GM23338 (cell line): ENCODE data around the gene YBEY. TPM values are rescaled to one million over a fixed set of nuclear protein-coding genes. Genes with fewer than 3 reads are reported as not detected.

Source experiments
- ATAC-seq: fragments of 200-7000 bp; cut with Tn5 transposase; 3 replicates; pipeline ENCODE4 v1.9.1; 2020
- DNase-seq: peaks from one replicate; pipeline ENCODE4 v3.0.0-alpha.2; 2015; ENCODE audit warnings: low spot score
- H2AFZ ChIP-seq: fragments of 200-600 bp; sonication (generic); 2 replicates; pipeline ENCODE4 v1.8.0; 2016; ENCODE audit warnings: antibody characterized with exemption, mild to moderate bottlenecking, moderate library complexity
- H3F3A ChIP-seq: fragments of 200-600 bp; sonication (generic); replicated peaks from 2 replicates; pipeline ENCODE4 v1.8.0; 2017; ENCODE audit warnings: antibody characterized with exemption, mixed run types, low read depth
- H3K27ac ChIP-seq: fragments of 200-600 bp; sonication (generic); 2 replicates; pipeline ENCODE4 v1.6.1; 2016; ENCODE audit warnings: low read depth
- H3K27me3 ChIP-seq: fragments of 200-600 bp; sonication (generic); 2 replicates; pipeline ENCODE4 v1.8.0; 2016; ENCODE audit warnings: mild to moderate bottlenecking, mixed run types, moderate library complexity; ENCODE audit not compliant: insufficient read depth
- H3K36me3 ChIP-seq: fragments of 200-600 bp; sonication (generic); 2 replicates; pipeline ENCODE4 v1.8.0; 2016; ENCODE audit warnings: mild to moderate bottlenecking; ENCODE audit not compliant: insufficient read depth
- H3K4me1 ChIP-seq: fragments of 200-600 bp; sonication (generic); 2 replicates; pipeline ENCODE4 v1.8.0; 2016; ENCODE audit warnings: mild to moderate bottlenecking, moderate library complexity; ENCODE audit not compliant: insufficient read depth
- H3K4me2 ChIP-seq: fragments of 200-600 bp; sonication (generic); 2 replicates; pipeline ENCODE4 v1.7.1; 2017; ENCODE audit warnings: mixed run types
- H3K4me3 ChIP-seq: fragments of 200-600 bp; sonication (generic); 2 replicates; pipeline ENCODE4 v1.6.1; 2016; ENCODE audit warnings: mixed run types
- H3K79me2 ChIP-seq: fragments of 200-600 bp; sonication (generic); replicated peaks from 2 replicates; pipeline ENCODE4 v1.8.0; 2017; ENCODE audit warnings: mild to moderate bottlenecking; ENCODE audit not compliant: insufficient read depth
- H3K9me2 ChIP-seq: fragments of 200-600 bp; sonication (generic); 2 replicates; pipeline ENCODE4 v1.8.0; 2017; ENCODE audit not compliant: insufficient read depth
- H4K20me1 ChIP-seq: fragments of 200-600 bp; sonication (generic); replicated peaks from 2 replicates; pipeline ENCODE4 v1.8.0; 2017; ENCODE audit warnings: mild to moderate bottlenecking; ENCODE audit not compliant: insufficient read depth
- H3K27ac Mint-ChIP-seq: 2 replicates; pipeline ENCODE4 v1.8.0; 2020; ENCODE audit warnings: inconsistent platforms, mild to moderate bottlenecking, moderate library complexity, mixed read lengths
- H3K27me3 Mint-ChIP-seq: 3 replicates; pipeline ENCODE4 v1.8.0; 2022; ENCODE audit warnings: low read depth, mild to moderate bottlenecking, moderate library complexity, mixed read lengths, inconsistent platforms; ENCODE audit not compliant: insufficient read depth, poor library complexity
- H3K36me3 Mint-ChIP-seq: 3 replicates; pipeline ENCODE4 v1.8.0; 2021; ENCODE audit warnings: low read depth, mild to moderate bottlenecking, inconsistent platforms, moderate library complexity, mixed read lengths
- H3K4me1 Mint-ChIP-seq: 3 replicates; pipeline ENCODE4 v1.8.0; 2020; ENCODE audit warnings: mild to moderate bottlenecking, inconsistent platforms, mixed read lengths
- H3K4me3 Mint-ChIP-seq: 3 replicates; pipeline ENCODE4 v1.8.0; 2021; ENCODE audit warnings: moderate library complexity, mild to moderate bottlenecking, inconsistent platforms, mixed read lengths
- H3K9me3 Mint-ChIP-seq: 3 replicates; pipeline ENCODE4 v1.8.0; 2020; ENCODE audit warnings: moderate library complexity, mild to moderate bottlenecking, inconsistent platforms, mixed read lengths
- CREB1 ChIP-seq: fragments of 250-450 bp; sonication (Bioruptor Pico); IDR thresholded peaks from 2 replicates; pipeline ENCODE4 v1.5.0; 2020; ENCODE audit warnings: low read depth, mild to moderate bottlenecking, moderate library complexity
- JUNB ChIP-seq: IDR thresholded peaks from one replicate; pipeline ENCODE4 v1.6.1; 2016; ENCODE audit warnings: antibody characterized with exemption; ENCODE audit not compliant: unreplicated experiment
- NANOG ChIP-seq: IDR thresholded peaks from 2 replicates; pipeline ENCODE4 v1.6.1; 2016; ENCODE audit warnings: antibody characterized with exemption, borderline replicate concordance
- STAT1 ChIP-seq: IDR thresholded peaks from one replicate; pipeline ENCODE4 v1.6.1; 2016; ENCODE audit warnings: antibody characterized with exemption; ENCODE audit not compliant: unreplicated experiment
- polyA plus RNA-seq: library from polyadenylated mRNA; unstranded; fragments of >200 nt; fragmentation: Nextera tagmentation; extraction: Ambion mirVana; gene quantifications from 2 replicates; pipeline ENCODE4 v1.2.1, GENCODE V29; 2016
- total RNA-seq: library from RNA; depleted of rRNA; stranded (reverse); fragments of >200 nt; shearing (Covaris generic); gene quantifications from 2 replicates; pipeline ENCODE4 v1.2.3, GENCODE V29; 2014
- TF ChIP-seq, protein P1 (sequence below), 2 experiments: fragments of 200-600 bp in 1 of 2; sonication (generic) in 1 of 2; conservative IDR thresholded peaks; 2 replicates each; pipeline versions ENCODE4 v1.5.1 to v1.6.1; 2016 to 2017; ENCODE audit warnings: antibody characterized with exemption in 2 of 2, low read depth in 2 of 2, mild to moderate bottlenecking in 2 of 2, moderate library complexity in 1 of 2
- TF ChIP-seq, protein P2 (sequence below): fragments of 250-450 bp; sonication (Bioruptor Pico); IDR thresholded peaks from 2 replicates; pipeline ENCODE4 v1.5.0; 2020; ENCODE audit warnings: mild to moderate bottlenecking, moderate library complexity

YBEY gene
- total and polyA plus RNA-seq, 2 experiments from 2014 or later = 28.1 to 31.8 TPM

DNA sequence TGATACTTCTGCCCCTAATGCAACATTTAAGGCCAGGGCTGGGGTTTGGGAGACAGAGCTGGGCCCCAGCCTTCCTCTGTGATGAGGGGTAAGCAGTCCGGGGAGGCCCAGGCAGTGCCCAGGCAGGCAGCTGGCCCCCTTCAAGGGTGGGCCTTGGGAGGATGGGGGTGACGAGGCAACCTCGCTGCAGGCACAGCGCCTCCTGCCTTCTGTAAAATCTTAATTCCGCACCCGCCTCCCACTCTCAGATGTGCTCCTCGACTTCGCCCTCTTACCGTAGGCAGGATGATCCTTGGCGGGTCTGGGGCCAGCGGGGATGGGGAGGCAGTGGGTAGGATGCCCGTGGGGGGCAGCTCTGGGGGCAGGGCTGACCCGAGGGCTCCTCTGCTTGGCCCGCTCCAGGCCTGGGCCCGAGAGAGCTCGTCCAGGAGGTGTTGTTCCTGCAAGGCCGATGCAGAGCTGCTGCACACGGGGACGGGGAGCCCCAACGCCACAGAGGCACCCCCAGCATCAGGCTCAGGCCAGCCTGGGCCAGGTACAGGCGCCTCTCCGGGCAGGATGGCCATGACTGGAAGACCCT lies 28.4 kb downstream of the YBEY start:
- H3K4me1 Mint-ChIP-seq = peaks cover 9% of the 10 kb centered on the region; the same call in 2 of the 3 replicates
- 0 out of 2 replicates have a peak, but pooled peaks cover 3% of the 10 kb centered on the region for H3F3A ChIP-seq
- no peaks in the 10 kb centered on the region; the same call in 1 of the 2 replicates for H4K20me1 ChIP-seq
- H3K4me2 ChIP-seq = no peak overlapping the region
- no peaks in the 10 kb centered on the region for H3K9me2 ChIP-seq
- H3K27ac ChIP-seq = no peak overlapping the region
- no peak overlapping the region for H3K27ac Mint-ChIP-seq
- peaks cover 11% of the 10 kb centered on the region; the same call in 1 of the 2 replicates for H3K4me1 ChIP-seq
- peak; percentile 55 for DNase-seq
- no peaks in the 10 kb centered on the region for H3K79me2 ChIP-seq
- H3K27me3 ChIP-seq = no peaks in the 10 kb centered on the region
- TF ChIP-seq JUNB = no peak
- TF ChIP-seq, protein P1, sequence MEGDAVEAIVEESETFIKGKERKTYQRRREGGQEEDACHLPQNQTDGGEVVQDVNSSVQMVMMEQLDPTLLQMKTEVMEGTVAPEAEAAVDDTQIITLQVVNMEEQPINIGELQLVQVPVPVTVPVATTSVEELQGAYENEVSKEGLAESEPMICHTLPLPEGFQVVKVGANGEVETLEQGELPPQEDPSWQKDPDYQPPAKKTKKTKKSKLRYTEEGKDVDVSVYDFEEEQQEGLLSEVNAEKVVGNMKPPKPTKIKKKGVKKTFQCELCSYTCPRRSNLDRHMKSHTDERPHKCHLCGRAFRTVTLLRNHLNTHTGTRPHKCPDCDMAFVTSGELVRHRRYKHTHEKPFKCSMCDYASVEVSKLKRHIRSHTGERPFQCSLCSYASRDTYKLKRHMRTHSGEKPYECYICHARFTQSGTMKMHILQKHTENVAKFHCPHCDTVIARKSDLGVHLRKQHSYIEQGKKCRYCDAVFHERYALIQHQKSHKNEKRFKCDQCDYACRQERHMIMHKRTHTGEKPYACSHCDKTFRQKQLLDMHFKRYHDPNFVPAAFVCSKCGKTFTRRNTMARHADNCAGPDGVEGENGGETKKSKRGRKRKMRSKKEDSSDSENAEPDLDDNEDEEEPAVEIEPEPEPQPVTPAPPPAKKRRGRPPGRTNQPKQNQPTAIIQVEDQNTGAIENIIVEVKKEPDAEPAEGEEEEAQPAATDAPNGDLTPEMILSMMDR (conservative IDR thresholded peaks at IDR 0.05; ENCODE audit: low read depth in 2 of 2) = peak; percentile 26 to 61; a peak in 3 of 4 replicates
- TF ChIP-seq NANOG = no peak
- TF ChIP-seq STAT1 = no peak
- TF ChIP-seq, protein P2, sequence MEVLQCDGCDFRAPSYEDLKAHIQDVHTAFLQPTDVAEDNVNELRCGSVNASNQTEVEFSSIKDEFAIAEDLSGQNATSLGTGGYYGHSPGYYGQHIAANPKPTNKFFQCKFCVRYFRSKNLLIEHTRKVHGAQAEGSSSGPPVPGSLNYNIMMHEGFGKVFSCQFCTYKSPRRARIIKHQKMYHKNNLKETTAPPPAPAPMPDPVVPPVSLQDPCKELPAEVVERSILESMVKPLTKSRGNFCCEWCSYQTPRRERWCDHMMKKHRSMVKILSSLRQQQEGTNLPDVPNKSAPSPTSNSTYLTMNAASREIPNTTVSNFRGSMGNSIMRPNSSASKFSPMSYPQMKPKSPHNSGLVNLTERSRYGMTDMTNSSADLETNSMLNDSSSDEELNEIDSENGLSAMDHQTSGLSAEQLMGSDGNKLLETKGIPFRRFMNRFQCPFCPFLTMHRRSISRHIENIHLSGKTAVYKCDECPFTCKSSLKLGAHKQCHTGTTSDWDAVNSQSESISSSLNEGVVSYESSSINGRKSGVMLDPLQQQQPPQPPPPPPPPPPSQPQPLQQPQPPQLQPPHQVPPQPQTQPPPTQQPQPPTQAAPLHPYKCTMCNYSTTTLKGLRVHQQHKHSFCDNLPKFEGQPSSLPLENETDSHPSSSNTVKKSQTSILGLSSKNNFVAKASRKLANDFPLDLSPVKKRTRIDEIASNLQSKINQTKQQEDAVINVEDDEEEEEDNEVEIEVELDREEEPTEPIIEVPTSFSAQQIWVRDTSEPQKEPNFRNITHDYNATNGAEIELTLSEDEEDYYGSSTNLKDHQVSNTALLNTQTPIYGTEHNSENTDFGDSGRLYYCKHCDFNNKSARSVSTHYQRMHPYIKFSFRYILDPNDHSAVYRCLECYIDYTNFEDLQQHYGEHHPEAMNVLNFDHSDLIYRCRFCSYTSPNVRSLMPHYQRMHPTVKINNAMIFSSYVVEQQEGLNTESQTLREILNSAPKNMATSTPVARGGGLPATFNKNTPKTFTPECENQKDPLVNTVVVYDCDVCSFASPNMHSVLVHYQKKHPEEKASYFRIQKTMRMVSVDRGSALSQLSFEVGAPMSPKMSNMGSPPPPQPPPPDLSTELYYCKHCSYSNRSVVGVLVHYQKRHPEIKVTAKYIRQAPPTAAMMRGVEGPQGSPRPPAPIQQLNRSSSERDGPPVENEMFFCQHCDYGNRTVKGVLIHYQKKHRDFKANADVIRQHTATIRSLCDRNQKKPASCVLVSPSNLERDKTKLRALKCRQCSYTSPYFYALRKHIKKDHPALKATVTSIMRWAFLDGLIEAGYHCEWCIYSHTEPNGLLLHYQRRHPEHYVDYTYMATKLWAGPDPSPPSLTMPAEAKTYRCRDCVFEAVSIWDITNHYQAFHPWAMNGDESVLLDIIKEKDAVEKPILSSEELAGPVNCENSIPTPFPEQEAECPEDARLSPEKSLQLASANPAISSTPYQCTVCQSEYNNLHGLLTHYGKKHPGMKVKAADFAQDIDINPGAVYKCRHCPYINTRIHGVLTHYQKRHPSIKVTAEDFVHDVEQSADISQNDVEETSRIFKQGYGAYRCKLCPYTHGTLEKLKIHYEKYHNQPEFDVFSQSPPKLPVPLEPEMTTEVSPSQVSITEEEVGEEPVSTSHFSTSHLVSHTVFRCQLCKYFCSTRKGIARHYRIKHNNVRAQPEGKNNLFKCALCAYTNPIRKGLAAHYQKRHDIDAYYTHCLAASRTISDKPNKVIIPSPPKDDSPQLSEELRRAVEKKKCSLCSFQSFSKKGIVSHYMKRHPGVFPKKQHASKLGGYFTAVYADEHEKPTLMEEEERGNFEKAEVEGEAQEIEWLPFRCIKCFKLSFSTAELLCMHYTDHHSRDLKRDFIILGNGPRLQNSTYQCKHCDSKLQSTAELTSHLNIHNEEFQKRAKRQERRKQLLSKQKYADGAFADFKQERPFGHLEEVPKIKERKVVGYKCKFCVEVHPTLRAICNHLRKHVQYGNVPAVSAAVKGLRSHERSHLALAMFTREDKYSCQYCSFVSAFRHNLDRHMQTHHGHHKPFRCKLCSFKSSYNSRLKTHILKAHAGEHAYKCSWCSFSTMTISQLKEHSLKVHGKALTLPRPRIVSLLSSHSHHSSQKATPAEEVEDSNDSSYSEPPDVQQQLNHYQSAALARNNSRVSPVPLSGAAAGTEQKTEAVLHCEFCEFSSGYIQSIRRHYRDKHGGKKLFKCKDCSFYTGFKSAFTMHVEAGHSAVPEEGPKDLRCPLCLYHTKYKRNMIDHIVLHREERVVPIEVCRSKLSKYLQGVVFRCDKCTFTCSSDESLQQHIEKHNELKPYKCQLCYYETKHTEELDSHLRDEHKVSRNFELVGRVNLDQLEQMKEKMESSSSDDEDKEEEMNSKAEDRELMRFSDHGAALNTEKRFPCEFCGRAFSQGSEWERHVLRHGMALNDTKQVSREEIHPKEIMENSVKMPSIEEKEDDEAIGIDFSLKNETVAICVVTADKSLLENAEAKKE (CRISPR knock-in tag) = no peak
- TF ChIP-seq CREB1 = no peak
- peaks cover 31% of the 10 kb centered on the region; the same call in 2 of the 3 replicates for H3K36me3 Mint-ChIP-seq
- ATAC-seq = peak; percentile 16
- no peak overlapping the region for H3K4me3 Mint-ChIP-seq
- H3K36me3 ChIP-seq = peaks cover 10% of the 10 kb centered on the region
- no peaks in the 10 kb centered on the region for H3K9me3 Mint-ChIP-seq
- no peak overlapping the region for H3K4me3 ChIP-seq
- H2AFZ ChIP-seq = no peak overlapping the region
- peaks cover 12% of the 10 kb centered on the region for H3K27me3 Mint-ChIP-seq
